OCI-LY3 (cell line): ENCODE data around the gene CPEB2.

Experiments used
- EZH2phosphoT487 ChIP-seq: fragments of 200-600 bp; shearing (Covaris generic); IDR thresholded peaks from 2 replicates; pipeline ENCODE4 v1.6.1; 2018; ENCODE audit warnings: antibody characterized with exemption, mixed run types, low read depth
- TF ChIP-seq, protein P1 (sequence below): fragments of 200-600, 300-600 bp; sonication (generic); IDR thresholded peaks from 2 replicates; pipeline ENCODE4 v1.5.1; 2014; ENCODE audit warnings: antibody characterized with exemption, low read length, low read depth

DNA sequence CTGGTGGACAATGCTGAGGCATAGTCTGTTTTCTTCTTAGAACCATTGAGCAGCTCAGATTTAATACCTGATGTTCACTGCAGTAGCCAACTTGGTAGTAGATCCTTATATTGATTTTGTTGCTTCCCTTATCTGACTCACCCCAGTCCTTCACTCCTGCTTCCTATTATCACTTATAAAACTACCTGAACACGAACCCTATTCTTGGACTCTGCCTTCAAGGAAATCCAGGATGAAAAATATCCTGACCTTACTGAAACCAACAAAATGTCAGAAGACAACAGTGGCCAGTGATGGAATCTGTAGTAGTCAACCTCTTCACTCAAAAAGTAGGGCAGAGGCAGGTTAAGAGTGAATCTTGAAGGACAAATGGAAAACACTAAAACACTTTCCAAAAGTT is 98.1 kb downstream of the CPEB2 start:
- TF ChIP-seq, protein P1, sequence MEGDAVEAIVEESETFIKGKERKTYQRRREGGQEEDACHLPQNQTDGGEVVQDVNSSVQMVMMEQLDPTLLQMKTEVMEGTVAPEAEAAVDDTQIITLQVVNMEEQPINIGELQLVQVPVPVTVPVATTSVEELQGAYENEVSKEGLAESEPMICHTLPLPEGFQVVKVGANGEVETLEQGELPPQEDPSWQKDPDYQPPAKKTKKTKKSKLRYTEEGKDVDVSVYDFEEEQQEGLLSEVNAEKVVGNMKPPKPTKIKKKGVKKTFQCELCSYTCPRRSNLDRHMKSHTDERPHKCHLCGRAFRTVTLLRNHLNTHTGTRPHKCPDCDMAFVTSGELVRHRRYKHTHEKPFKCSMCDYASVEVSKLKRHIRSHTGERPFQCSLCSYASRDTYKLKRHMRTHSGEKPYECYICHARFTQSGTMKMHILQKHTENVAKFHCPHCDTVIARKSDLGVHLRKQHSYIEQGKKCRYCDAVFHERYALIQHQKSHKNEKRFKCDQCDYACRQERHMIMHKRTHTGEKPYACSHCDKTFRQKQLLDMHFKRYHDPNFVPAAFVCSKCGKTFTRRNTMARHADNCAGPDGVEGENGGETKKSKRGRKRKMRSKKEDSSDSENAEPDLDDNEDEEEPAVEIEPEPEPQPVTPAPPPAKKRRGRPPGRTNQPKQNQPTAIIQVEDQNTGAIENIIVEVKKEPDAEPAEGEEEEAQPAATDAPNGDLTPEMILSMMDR: no peak
- TF ChIP-seq EZH2phosphoT487: no peak
